ENCODE results near the gene FRMPD2.

DNA sequence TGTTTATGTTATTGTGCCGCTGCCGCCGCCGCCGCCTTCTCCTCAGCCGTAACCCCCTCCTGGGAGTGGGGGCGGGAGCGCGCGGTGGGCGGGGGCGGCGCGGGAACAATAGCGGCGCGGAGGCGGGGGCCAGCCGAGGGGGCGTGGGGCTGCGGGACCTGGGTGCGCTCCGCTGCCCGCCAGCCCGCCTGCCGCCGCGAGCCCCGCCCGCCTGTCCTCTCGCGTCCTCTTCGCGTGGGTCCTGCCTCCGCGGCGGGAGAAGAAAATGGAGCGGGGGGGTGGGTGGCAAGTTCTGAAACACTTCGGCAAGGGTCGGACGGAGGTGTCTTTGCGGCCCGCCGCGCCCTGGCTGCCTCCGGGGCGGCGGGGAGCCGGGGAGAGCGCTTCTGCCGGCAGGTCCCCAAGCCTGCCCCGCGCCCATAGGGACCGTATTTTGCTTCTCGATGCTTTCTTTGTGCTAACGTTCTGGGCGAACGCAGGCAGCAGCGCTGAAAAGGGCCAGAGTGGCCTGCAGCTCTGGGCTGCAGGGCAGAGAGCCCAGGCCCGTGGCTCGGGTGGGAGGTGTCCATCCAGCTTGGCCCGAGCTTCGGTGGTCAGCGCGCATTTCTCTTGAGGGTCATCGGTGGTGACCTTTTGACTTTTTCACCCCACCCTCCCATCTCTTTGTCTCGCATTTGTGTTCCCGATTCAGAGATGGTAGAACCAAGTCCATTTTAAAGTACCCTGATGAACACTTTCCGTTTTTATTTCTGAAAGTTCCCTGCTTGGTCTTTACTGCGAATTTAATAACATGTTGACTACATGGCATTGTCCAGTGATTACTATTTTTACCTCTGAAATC, 32.6 kb upstream of the FRMPD2 start:
- TF ChIP-seq CTCF (IDR thresholded peaks at IDR 0.05; ENCODE audit: low read length): no peak
- TF ChIP-seq EZH2 (IDR thresholded peaks at IDR 0.05; ENCODE audit: borderline replicate concordance, low read length): no peak
